Kasumi-1 (cell line): Measurements from ENCODE around the gene DPPA5.
"Not testable (repeated sequence)": the region's sequence is repeated elsewhere in the genome, so short reads cannot be mapped to it uniquely, and the experiment has no call there.

Experiments used
- DNase-seq, 2 experiments: peaks; one replicate each; lab custom pipeline; 2025; lab: John Stamatoyannopoulos, UW

The DPPA5 gene

DNA sequence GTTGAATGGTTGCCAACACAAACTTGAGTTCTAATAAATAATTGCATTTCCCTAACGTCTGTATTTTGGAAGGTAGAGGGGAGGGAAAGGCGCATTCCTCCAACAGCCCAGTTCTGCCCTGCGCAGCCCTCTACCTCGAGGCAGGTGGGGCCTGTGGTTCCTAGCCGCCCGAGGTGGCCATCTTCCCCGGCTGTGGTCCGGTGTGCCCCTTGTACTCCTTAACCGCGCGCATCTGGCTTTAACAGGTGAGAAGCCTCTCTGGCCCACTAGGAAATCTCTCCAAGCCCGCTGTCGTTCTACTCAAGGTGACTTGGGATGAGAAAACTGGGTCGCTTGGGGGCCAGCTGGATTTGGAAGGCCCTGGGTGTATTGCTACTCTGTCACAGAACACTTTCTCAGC is 10.0 kb upstream of the DPPA5 start:
- DNase-seq, result no peak

DNA sequence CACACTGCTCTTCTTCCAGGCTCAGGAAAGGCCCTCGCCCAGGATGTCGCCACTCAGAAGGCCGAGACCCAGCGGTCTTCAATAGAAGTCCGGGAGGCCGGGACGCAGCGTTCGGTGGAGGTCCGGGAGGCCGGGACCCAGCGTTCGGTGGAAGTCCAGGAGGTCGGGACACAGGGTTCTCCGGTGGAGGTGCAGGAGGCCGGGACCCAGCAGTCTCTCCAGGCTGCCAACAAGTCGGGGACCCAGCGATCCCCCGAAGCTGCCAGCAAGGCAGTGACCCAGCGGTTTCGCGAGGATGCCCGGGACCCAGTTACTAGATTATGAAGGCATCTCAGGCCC is 9.4 kb upstream of the DPPA5 start:
- DNase-seq, result no peak

DNA sequence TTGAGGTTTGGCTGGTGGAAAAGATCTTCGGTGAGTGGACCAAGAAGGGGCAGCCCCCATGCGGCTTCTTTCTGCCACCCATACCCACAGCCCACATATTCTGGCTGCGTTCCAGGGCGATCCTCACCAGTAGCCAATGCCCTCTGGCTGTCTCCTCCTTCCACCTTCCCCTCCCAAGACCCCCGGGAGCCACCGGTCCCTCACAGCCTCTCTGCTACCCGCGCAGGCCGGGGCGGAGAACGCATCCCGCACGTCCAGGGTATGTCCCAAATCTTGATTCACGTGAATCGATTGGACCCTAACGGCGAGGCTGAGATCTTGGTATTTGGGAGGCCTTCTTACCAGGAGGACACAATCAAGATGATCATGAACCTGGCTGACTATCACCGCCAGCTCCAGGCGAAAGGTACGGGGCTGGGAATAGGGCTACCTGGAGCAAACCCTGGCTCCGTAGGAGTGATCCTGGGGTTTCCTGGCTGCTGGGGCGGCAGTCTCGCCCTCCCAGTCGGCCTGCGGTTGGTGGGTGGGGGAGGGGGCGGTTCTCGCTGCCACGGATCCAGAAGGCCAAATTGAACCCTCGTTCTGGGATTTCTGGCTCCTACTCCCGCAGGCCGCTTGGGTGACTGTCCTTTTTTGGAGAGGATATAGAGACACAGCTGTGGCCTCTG is 8.9 kb upstream of the DPPA5 start:
- DNase-seq, result no peak

DNA sequence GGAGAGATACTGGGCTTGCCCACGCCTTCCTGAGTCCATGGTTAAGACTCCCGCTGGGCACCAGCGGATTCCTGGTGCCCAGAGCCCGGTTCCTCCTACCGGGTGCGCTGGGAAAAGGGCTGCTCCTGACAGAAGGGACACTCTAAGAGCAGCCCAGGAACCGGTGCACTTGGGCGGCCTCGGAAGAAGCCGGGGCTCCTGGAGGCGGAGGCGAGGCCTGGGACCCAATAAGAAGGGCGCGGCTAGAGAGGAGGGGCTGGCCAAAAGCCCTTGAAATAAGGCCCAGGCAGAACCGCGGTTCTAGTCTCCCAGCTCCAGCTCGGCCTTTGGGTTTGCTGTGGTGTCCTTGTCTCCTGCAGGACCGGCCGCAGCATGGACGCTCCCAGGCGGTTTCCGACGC is 8.3 kb upstream of the DPPA5 start, which contains the start of gene KHDC3L:
Gene KHDC3L (plus strand): TSS at position 301 of the 400 bp plus-strand sequence. CDS start 72 bp downstream, at position 373.
- DNase-seq, result no peak

DNA sequence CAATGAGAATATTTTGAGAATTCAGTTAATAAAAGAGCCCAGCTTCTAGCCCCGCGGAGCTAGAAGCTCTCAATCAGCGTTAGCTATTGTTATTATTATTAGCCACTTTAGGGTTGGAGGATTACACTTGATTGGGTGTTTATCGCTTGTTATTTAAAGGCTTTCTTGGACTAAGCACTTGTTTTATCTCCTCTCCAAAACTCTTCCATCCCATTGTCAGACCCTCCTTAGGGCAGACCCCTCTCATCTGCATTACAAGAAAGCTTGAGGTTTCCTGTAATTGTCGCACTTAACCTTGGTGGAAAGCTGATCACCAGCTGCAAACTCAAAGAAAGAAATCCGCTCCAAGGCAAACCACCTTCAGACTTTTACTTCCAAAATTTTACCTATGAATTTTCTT is 4.8 kb downstream of the DPPA5 start:
- DNase-seq, result no peak

DNA sequence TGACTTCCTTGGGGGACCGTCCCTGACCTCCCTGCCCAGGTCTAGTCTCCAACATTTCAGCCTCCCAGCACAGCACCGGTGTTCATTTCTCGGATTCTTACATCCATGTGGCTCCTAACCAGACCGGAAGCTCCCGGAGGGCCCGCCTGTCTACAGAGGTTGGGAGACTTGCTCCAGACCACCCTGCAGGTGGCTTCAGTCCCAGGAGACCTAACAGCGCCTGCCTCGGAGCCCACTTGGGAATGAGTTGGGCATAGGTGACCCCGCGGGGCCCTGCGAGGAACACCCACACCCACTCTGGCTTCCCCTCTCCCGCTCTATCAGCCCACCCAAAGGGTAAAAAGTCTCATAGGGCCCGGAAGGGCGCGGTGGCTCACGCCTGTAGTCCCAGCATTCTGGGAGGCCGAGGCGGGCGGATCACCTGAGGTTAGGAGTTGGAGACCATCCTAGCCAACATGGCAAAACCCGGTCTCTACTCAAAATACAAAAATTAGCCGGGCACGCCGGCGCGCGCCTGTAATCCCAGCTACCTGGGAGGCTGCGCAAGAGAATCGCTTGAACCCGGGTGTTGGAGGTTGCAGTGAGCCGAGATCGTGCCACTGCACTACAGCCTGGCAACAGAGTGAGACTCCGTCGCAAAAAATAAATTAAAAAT is 5.4 kb downstream of the DPPA5 start:
- DNase-seq, result no peak

DNA sequence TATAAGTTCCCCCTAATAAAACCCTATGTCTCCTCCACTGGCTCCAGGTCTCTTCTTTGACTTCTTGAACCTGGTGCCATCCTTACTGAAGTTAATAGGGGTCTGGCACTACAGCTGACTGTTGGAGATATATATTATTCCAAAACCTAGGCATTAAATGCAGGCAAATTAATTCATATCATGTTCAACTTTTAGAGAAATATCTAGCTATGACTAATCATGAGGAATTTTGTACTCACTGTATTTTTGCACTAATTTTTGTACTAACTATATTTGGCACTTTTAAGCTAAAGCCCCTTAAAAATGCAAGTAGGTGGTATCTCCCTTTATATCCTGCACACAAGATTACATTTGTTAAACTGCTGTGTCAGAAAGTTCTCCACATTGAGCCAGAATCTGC is 10.9 kb downstream of the DPPA5 start:
- DNase-seq, result no peak

DNA sequence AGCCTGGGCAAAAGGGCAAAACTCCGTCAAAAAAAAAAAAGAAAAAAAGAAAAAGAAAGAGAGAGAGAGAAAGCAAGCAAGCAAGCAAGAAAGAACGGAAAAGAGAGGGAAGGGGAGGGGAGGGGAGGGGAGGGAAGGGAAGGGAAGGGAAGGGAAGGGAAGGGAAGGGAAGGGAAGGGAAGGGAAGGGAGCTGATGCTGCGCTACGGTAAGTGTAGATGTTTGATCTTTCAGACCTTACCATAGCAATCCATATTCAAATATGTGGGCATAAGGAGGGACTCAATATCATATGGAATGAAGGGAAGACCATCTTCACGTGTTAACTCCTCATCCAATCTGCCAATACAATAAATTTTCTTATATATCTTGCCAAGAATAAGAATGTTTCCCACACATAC is 11.9 kb downstream of the DPPA5 start:
- DNase-seq, result no peak

DNA sequence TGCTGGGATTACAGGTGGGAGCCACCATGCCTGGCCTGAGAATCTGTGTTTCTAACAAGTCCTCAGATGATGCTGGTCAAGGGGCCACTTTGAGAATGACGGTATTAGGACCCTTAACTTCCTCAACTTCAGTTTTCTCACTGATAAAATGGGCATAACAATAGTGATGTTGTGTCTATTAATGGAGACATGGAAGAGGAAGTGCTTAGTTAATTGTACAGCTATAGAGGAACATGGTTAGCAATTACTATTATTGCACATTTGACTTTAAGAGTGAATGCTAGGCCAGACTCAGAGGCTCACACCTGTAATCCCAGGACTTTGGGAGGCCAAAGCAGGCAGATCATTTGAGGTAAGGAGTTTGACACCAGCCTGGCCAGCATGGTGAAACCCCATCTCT is 12.7 kb downstream of the DPPA5 start:
- DNase-seq, result no peak

DNA sequence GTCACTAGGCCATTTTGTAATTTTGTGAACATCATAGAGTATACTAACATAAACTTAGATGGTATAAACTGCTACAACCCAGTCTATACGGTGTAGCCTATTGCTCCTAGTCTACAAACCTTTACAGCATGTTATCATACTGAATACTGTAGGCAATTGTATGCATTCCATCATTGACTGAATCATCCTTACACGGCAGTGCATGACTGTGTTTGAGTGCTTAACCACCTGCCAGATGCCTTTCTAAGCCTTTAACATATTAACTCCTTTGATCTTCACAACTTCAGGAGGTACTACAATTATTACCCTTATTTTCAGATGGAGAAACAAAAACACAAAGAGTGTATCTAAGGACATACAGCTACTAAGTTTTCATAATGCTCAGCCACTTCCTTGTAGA is 14.0 kb downstream of the DPPA5 start:
- DNase-seq, result no peak

DNA sequence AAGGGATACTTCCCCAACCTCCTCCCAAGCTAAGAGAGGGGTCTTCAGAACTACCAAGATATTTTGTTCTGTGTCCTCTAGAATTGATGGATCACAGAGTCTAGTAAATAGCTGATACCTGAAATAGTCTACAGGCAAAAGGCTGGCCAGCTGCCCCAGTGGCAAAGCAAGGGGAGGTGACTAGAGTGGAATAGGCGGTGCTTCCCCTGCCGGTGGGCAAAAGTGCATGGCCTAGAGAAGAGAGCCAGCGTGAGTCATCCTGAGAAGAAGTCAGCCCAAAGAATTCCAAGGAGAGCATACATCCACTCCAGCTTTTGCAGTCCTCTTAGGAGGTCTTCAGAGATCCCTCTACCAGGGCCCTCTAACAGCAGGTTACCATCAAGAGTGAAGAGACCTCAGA is 14.7 kb downstream of the DPPA5 start:
- no peak for DNase-seq

DNA sequence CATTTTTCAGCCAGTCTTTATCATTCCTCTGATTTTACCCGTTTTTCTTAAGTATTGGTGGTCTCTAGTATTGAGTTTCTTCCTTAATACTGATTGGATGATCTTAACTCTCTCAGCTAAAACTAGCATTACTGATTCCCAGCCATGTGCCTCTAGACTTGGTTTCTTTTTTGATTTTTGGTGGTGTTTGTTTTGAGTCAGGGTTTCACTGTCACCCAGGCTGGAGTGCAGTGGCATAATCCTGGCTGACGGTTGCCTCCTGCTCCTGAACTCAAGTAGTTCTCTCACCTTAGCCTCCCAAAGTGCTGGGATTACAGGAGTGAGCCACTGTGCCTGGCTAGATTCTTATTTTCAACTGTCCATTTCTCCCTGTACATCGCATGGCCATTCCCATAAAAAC is 24.9 kb downstream of the DPPA5 start:
- no peak for DNase-seq

DNA sequence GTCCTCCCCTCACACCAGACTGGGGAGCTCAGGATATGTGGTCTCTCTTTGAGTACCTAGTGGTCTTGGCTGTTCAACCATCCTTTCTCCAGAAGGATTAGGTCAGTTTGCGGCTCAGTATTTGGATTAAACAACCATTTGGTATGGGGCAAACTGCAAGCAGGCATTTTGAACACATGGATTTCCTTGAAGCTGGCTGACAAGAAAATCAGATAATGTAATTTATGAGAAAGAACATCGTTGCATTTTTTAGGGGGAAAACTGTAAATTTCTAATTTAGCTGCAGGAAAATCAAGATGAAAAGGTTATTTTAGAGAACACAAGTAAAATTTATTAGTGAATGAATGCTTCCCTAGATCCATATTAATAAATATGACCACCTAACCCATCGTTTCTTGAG is 25.3 kb downstream of the DPPA5 start:
- no peak for DNase-seq

DNA sequence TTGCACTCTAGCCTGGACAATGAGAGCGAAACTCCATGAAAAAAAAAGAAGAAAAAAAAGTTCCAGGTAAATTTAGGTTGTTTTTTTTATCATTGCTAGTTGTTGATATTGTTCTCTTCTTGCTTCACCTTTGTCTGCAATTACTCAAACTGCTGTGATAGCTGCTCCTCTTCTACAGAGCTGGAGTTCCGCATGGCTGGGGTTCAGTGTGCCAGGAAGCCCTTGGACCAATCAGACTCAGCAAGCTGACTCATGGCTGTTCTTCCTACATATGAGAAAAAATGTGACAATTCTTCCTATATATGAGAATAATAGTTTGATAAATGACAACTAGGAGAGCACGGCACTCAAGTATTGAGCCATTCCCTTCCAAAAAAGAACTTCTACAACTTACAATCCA is 28.4 kb downstream of the DPPA5 start:
- no peak for DNase-seq

DNA sequence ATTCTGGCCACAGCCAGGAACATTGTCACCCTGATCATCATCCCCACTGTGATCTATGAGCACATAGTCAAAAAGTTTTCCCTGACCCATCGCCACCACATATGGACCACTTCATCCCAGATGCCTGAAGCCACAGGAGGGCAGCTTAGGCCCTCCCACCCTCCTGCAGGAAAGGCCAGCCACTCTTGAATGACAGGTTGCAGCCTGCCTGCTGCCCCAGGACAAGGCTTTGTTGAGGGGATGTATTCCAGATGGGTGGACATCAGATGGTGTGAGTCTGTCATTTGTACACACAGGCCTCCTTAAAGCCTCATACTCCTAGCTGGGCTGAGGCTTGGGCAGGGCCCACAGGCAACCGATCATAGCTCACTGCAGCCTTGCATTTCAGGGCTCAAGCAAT is 30.8 kb downstream of the DPPA5 start:
- DNase-seq, result no peak

DNA sequence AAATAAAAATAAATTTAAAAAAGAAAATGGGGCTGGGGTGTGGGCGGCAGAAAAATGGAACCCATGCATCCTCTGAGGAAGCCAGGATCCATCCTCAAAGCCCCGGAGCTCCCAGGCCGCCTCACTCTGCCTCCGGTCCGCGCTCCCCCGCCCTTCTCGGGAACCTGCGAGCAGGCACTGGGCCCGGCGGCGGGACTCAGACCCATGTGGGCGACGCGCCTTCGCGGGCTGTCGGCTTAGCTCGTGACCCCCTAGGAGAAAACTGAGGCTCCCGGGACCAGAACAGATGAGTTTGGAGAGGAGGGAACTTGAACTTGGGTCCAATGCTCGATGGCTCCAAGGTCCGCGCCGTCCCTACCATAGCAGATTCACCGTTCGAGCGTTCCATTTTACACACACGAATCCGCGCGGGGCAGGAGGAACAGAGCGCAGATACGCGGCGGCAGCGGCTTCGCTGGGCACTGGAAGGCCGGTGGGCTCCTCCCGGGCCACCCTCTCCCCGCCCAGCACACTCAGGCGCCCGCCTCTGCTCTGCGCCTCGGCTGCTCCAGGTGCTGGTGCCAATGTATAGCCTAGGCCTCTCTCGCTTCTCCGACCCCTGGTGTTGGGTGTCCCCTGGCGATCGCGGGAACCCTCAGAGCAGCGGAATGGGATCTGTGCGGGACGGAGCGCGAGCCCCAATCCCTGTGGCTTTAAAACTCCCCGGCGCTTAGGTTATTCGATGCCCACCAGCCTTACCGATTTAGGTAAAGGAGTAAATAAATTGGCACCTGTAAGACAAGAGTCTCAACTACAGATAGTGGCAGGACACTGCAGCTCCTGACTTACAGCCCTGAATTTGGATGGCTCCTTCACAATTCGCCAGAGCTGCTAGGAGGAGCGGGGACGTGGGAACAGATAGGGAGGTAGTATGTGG is 39.2 kb downstream of the DPPA5 start:
- no peak for DNase-seq

DNA sequence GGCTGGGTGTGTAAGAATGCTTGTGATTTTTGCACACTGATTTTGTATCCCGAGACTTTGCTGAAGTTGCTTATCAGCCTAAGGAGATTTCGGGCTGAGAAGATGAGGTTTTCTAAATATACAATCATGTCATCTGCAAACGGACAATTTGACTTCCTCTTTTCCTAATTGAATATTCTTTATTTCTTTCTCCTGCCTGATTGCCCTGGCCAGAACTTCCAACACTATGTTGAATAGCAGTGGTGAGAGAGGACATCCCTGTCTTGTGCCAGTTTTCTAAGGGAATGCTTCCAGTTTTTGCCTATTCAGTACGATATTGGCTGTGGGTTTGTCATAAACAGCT is 43.6 kb downstream of the DPPA5 start:
- DNase-seq, result not testable (repeated sequence)

DNA sequence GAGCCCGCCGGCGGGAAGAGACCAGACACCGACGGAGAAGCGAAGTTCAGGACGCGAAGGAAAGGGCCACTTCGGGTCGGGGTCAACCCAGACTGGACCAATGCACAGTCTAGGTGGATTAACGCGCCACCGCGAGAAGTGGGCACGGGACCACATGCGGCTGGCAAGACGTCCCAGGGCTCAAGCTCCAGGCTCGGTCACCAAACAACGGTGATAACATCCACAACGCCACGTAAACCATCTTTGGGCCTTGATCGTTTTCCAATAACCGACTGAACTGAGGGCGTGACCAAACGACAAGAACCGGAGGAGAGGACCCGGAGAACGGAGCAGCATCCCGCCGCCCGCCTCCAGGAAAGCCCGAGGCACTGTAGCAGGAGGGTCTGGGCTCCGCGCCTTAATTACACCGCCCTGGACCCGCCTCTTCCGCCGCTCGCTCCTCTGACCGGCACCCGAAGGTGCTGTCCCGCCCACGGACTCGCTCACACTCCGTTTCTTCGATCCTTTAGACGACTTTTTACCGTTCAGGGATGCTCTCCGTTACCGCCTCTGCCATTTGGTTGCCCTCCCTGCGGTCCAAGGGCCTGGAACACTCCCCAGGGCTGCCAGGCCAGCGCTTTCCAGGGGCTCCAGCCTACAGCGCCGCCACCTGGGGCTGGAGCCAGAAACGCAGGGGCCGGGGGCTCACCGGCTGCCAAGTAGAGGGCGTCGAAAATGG is 44.1 kb downstream of the DPPA5 start:
- DNase-seq, result peak; percentile 80 to 81

DNA sequence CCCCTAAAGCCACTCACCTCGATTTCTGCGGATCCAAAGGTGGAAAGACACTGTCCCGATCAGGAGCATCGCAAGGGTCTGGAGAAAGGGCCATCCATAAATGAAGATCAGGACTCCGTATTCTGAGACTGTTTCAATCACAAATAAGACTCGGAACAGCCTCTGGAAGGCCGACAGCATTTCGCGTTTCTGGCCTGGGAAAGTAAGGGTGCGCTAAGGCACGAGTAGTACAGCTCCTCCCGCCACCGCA is 44.6 kb downstream of the DPPA5 start:
- no peak for DNase-seq

DNA sequence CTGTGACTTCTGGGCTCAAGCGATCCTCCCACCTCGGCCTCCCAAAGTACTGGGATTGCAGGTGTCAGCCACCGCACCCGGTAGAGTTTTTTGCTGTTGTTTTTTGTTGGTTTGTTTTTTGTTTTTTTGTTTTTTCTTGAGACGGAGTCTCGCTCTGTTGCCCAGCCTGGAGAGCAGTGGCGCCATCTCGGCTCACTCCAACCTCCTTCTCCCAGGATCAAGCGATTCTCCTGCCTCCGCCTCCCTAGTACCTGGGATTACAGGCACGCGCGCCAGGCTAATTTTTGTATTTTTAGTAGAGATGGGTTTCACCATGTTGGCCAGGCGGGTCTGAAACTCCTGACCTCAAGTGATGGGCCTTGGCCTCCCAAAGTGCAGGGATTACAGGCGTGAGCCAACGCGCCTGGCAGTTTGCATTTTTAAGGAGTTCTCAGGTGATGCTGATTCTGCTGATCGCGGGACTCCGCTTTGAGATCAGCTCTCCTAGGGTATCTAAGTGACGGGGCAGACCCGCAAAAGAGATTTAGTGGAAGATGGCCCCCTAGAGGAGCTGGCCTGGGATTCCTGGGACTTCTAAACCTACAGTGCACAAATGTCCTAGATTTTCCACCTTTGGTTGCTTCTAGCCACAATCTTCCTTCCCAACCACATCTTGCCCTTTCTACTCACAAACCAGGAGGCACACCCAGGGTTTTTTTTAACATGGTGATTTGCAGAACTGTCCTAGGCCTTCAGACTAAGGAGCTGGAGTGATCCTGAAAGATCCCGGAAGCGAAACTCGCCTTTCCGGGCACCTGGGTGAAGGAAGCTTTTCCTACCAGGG is 45.2 kb downstream of the DPPA5 start:
- DNase-seq, result peak; percentile 38

DNA sequence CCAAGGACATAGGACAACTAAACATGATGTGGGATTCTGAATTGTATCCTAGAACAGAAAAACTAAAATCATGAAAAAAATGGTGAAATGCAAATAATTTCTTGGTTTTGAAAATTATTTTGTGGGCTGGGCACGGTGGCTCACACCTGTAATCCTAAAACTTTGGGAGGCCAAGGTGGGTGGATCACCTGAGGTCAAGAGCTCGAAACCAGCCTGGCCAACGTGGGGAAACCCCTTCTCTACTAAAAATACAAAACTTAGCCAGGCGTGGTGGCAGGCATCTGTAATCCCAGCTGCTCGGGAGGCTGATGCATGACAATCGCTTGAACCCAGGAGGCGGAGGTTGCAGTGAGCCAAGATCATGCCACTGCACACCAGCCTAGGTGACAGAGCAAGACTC is 50.3 kb downstream of the DPPA5 start:
- DNase-seq, result not testable (repeated sequence)
